Muscle layer of duodenum (tissue), 2 donors: ENCODE measurements around the gene CD84.
"Not testable (repeated sequence)": the region's sequence is repeated elsewhere in the genome, so short reads cannot be mapped to it uniquely, and the experiment has no call there.

Source experiments
- H3K27ac ChIP-seq: one replicate; pipeline ENCODE4 v1.7.0; 2013; ENCODE audit warnings: mild to moderate bottlenecking, low read length
- H3K27me3 ChIP-seq: one replicate; pipeline ENCODE4 v1.7.0; 2013; ENCODE audit warnings: low read depth, mild to moderate bottlenecking, control low read depth, low read length
- H3K36me3 ChIP-seq, 2 donors: one replicate each; pipeline ENCODE4 v1.7.0; 2013; ENCODE audit warnings: low read length in 2 of 2, control low read depth in 1 of 2, mild to moderate bottlenecking in 1 of 2; ENCODE audit not compliant: insufficient read depth in 2 of 2, control insufficient read depth in 1 of 2
- H3K4me1 ChIP-seq, 2 donors: one replicate each; pipeline ENCODE4 v1.7.0; 2013; ENCODE audit warnings: low read length in 2 of 2, mild to moderate bottlenecking in 2 of 2, control low read depth in 1 of 2, moderate library complexity in 1 of 2; ENCODE audit not compliant: insufficient read depth in 2 of 2, control insufficient read depth in 1 of 2
- H3K4me3 ChIP-seq, 2 donors: one replicate each; pipeline ENCODE4 v1.7.0; 2013; ENCODE audit warnings: low read length in 2 of 2, low read depth in 1 of 2, mild to moderate bottlenecking in 1 of 2
- H3K9me3 ChIP-seq, 2 donors: one replicate each; pipeline ENCODE4 v1.7.0; 2013; ENCODE audit warnings: low read length in 2 of 2, control low read depth in 1 of 2, mild to moderate bottlenecking in 1 of 2; ENCODE audit not compliant: control insufficient read depth in 1 of 2
- donor health status: healthy.

Gene CD84

DNA sequence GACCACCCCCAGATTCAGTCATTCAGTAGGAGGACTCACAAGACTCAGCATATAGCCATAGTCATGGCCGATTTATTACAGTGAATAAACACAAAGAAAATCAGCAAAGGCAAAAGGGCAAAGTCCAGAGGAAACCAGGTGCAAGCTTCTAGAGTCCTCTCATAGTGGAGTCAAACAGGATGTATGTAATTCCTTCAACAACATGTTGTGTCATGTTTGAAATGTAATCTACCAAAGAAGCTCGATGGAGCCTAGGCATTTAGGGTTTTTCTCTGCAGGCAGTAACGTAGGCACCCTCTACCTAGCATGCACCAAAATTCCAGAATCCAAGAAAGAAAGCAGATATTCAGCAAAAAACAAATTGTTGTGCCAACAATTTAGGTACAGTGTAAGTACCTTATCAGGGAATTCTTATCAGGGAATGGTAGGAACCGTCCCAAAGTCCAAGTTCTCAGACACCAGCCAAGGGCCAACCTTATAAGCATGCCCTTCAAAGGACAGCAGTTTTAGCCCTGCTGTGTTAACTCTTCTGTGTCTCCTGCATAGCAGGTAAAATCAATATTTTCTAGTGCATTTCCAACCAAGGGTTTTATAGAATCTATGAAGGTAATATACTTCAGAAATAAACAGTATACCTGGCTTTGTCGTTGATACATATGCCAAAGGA is 40.2 kb downstream of the CD84 start:
- peak overlapping the region; percentile 68 for H3K27ac ChIP-seq
- no peaks in the 10 kb centered on the region for H3K27me3 ChIP-seq
- H3K36me3 ChIP-seq, result no peaks in the 10 kb centered on the region
- H3K4me3 ChIP-seq, result peak overlapping the region in 1 of 2 donors; percentile 17
- H3K4me1 ChIP-seq, result peaks cover 0 to 6% of the 10 kb centered on the region in 2 donors
- H3K9me3 ChIP-seq, result peaks cover 3 to 4% of the 10 kb centered on the region in 2 donors

DNA sequence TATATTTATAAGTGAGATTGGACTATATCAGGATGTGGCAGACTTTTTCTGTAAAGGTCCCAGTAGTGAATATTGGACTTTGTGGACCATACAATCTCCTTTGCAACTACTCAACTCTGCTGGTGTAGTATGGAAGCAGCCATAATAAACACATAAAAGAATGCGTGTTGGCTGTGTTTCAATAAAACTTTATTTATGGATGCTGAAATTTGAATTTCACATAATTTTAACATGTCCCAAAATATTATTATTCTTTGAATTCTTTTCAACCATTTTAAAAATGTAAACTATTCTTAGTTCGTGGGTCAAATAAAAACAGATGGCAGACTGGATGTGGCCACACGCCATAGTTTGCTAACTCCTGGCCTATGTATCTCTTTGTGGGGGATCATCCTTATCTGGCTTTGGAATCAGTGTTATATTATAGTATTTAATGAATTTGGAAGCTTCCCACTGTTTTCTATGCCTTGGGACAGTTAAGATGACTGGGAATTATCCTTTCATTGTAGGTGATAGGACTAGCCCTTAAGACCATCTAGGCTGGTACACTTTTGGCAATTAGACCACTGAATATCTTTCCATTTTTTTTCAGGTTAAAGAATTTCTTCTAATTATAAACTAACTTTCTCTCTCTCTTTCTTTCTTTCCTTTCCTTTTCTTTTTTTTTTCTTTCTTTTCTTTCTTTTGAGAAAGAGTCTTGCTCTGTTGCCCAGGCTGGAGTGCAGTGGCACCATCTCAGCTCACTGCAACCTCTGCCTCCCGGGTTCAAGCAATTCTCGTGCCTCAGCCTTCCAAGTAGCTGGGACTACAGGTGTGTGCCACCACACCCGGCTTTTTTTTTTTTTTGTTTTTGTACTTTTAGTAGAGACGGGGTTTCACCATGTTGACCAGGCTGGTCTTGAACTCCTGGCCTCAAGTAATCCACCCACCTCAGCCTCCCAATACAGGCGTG is 41.3 kb downstream of the CD84 start:
- H3K27ac ChIP-seq, result no peak overlapping the region

DNA sequence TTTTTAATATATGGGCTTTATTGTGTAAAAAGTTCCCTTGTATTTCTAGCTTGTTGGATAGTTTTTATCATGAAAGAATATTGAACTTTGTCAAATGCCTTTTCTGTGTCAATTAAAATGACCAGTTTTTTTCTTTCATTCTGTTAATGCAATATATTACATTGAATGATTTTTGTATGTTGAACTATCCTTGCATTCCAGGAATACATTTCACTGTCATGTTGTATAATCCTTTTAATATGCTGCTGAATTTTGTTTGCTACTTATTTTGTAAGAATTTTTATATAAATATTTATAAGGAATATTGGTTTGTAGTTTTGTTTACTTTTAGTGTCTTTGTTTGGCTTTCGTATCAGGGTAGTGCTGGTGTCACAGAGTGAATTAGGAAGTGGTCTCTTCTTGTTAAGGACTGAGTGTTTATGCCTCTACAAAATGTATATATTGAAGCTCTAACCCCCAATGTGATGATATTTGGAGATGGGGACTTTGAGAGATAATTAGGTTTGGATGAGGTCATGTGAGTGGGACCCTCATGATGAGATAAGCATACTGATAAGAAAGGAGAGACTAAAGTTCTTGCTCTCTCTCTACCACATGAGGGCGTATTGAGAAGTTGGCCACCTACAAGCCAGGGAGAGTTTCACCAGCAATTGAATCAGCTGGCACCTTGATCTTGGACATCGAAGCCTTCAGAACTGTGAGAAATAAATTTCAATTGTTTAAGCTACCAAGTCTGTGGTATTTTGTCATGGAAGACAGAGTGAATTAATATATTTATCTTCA is 44.3 kb downstream of the CD84 start:
- no peak overlapping the region for H3K27ac ChIP-seq
- no peak overlapping the region for H3K4me3 ChIP-seq
- no peaks in the 10 kb centered on the region for H3K27me3 ChIP-seq
- peaks cover 4 to 7% of the 10 kb centered on the region in 2 donors for H3K9me3 ChIP-seq
- H3K4me1 ChIP-seq, result peaks cover 0 to 6% of the 10 kb centered on the region in 2 donors
- no peaks in the 10 kb centered on the region for H3K36me3 ChIP-seq

More for the DNA sequence above, 41.3 kb downstream of the CD84 start:
- no peaks in the 10 kb centered on the region for H3K36me3 ChIP-seq
- peaks cover 0 to 6% of the 10 kb centered on the region in 2 donors for H3K4me1 ChIP-seq
- peaks cover 3 to 4% of the 10 kb centered on the region in 2 donors for H3K9me3 ChIP-seq
- H3K27me3 ChIP-seq, result no peaks in the 10 kb centered on the region
- H3K4me3 ChIP-seq, result no peak overlapping the region

- not testable (repeated sequence) for H3K9me3 ChIP-seq, H3K27ac ChIP-seq, H3K27me3 ChIP-seq, H3K4me1 ChIP-seq, H3K4me3 ChIP-seq, H3K36me3 ChIP-seq
Observed at GRCh38 chr1:160532557-160532813, 46.8 kb downstream of the CD84 start.

GRCh38 chr1:160531809-160532556 is 47.3 kb downstream of the CD84 start:
- not testable (repeated sequence) for H3K36me3 ChIP-seq

DNA sequence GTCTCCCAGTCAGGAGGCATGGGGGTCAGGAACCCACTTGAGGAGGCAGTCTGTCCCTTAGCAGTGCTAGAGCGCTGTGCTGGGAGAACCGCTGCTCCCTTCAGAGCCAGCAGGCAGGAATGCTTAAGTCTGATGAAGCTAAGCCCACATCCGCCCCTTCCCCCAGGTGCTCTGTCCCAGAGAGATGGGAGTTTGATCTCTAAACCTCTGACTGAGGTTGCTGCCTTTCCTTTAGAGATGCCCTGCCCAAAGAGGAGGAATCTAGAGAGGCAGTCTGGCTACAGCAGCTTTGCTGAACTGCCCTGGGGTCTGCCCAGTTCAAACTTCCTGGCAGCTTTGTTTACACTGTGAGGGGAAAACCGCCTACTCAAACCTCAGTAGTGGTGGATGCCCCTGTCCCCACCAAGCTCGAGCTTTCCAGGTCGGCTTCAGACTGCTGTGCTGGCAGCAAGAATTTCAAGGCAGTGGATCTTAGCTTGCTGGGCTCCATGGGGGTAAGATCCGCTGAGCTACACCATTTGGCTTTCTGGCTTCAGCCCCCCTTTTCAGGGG is 49.8 kb downstream of the CD84 start:
- not testable (repeated sequence) for H3K27ac ChIP-seq, H3K9me3 ChIP-seq, H3K27me3 ChIP-seq, H3K36me3 ChIP-seq, H3K4me3 ChIP-seq, H3K4me1 ChIP-seq

More at GRCh38 chr1:160531809-160532556, 47.3 kb downstream of the CD84 start:
- not testable (repeated sequence) for H3K4me3 ChIP-seq, H3K27me3 ChIP-seq, H3K9me3 ChIP-seq, H3K27ac ChIP-seq, H3K4me1 ChIP-seq

DNA sequence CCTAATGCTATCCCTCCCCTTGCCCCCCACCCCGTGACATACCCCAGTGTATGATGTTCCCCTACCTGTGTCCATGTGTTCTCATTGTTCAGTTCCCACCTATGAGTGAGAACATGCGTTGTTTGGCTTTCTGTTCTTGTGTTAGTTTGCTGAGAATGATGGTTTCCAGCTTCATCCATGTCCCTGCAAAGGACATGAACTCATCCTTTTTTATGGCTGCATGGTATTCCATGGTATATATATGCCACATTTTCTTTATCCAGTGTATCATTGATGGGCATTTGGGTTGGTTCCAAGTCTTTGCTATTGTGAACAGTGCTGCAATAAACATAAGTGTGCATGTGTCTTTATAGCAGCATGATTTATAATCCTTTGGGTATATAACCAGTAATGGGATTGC is 55.5 kb downstream of the CD84 start:
- H3K4me1 ChIP-seq, H3K4me3 ChIP-seq, H3K9me3 ChIP-seq, H3K27me3 ChIP-seq, H3K27ac ChIP-seq, H3K36me3 ChIP-seq: not testable (repeated sequence)

DNA sequence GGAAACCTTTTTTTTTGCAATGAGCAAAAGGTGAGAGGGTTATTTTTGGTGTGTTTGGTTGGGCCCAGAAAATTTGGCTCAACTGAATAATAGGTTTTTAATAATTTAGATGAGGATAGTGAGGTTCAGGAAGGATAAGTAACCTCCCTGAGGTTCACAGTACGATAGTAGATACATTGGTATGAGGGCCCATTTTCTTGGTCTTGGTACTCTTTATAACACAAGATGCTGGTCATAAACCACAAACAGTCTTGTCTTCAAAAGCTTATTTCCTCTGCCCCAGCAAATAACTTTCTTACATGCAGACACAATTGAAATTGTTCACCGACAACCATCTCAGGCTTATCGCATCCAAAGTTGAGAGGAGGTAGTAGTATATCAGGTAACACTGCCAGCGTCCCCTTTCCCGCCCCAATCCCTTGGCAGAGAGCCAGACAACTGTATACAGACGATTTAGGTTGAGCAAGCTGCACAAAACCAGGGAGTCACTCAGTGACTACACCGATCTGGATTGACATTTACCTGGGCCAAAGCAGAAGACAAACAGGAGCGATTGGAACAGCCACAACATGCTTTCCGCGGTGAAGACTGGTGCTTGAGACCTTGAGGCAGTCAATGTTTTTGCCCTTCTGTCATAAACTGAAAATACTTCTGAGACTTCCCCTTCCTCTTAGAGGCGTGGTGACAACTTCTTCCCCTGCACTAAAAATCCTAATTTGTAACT is 56.5 kb downstream of the CD84 start, which contains the start of gene SLAMF6:
Gene SLAMF6, minus strand, starts transcription at position 634 of the 724 bp plus-strand sequence. Its CDS starts 63 bp downstream, at position 571.
- Histone ChIP-seq H3K4me3 (peak within 1 kb of the TSS in 1 of 2 donors; percentile 41), H3K27ac (no peak within 1 kb of the TSS), H3K27me3 (no peaks in the 10 kb centered on the region), H3K4me1 (no peaks in the 10 kb centered on the region), H3K36me3 (no peaks in the 10 kb centered on the region), H3K9me3 (no peaks in the 10 kb centered on the region)

- Histone ChIP-seq H3K36me3 (no peaks in the 10 kb centered on the region), H3K4me3 (no peak overlapping the region), H3K27me3 (no peaks in the 10 kb centered on the region), H3K9me3 (no peaks in the 10 kb centered on the region), H3K27ac (no peak overlapping the region), H3K4me1 (no peaks in the 10 kb centered on the region)
Observed at GRCh38 chr1:160522136-160522535, 57.2 kb downstream of the CD84 start.

DNA sequence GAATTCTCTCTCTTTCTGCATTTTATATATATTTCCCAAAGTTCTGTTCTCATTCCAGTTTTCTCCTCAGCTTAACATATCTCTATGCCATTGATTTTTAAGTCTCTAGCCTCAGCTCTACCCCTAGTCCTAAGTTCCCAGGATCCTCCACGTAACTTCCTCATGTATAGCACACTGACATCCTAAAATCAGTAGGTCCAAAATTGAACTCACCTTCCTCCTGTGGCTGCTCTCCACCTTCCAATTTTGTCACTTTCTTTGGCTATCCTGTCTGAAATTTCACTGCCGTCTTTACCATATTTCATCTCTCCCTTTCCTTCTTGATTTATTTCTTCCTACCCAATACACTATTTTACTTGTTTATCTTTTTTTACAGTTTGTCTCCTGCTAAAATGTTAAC is 57.7 kb downstream of the CD84 start:
- no peaks in the 10 kb centered on the region for H3K9me3 ChIP-seq
- no peaks in the 10 kb centered on the region for H3K36me3 ChIP-seq
- H3K27me3 ChIP-seq, result no peaks in the 10 kb centered on the region
- no peak overlapping the region for H3K27ac ChIP-seq
- no peaks in the 10 kb centered on the region for H3K4me1 ChIP-seq
- no peak overlapping the region for H3K4me3 ChIP-seq
